Right ventricle myocardium inferior (tissue), 1 donor: Measurements from ENCODE around the gene INSIG2. TPM values are rescaled to one million over a fixed set of nuclear protein-coding genes. Genes with fewer than 3 reads are reported as not detected.
"Not testable (repeated sequence)": the region's sequence is repeated elsewhere in the genome, so short reads cannot be mapped to it uniquely, and the experiment has no call there.

ENCODE experiments used
- ATAC-seq: fragments of 200-7000 bp; cut with Tn5 transposase; one replicate; pipeline ENCODE4 v1.9.1; 2020; ENCODE audit warnings: mild to moderate bottlenecking, moderate library complexity
- DNase-seq: peaks from one replicate; pipeline ENCODE4 v3.0.0; 2021; ENCODE audit errors: missing footprints
- intact Hi-C: fragments of 100-400 bp; cut with DNase I; formaldehyde crosslinking; loops from one replicate; pipeline ENCODE4 v1.11.0; 2022
- total RNA-seq: library from RNA; stranded (reverse); fragmentation: NEBNext Ultra II Directional; extraction: Animal tissue kit (Norgen Biotek cat#: 25700); gene quantifications from one replicate; pipeline ENCODE4 v1.2.1, GENCODE V29; 2021
- donor health status: DM: no; HTN: yes; CAD: no; lungs with severe emphysema.

The INSIG2 gene
- total RNA-seq, 1 donor from 2014 or later, result 13.0 TPM

GRCh38 chr2:118091631-118092030, 3.4 kb downstream of the INSIG2 start:
- no peak for ATAC-seq
- no peak for DNase-seq
- intact Hi-C loops, result no loop called here

- intact Hi-C loops, ATAC-seq, DNase-seq: not testable (repeated sequence)
Observed at GRCh38 chr2:118094102-118094501, 5.8 kb downstream of the INSIG2 start.

DNA sequence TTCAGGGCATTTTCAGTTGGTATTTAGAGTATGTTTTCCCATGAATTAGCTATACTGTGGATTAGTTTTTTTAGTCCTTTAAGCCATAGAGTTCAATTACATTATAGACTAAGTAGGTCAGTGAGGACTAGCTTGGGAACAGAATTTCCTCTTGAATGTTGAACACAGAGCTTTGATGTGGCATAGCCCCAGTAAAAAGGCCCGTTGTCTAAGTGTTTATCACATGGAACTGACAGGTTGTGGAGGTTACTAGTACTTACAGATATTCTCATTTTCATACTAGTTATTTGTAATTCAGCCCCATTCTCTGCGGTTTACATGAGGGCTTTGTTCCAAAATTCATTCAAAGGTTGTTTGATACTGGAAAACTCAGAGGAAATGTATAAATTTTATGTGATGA, 6.2 kb downstream of the INSIG2 start:
- ATAC-seq, result no peak
- intact Hi-C loops, result no loop called here
- DNase-seq, result no peak

GRCh38 chr2:118095610-118096009, 7.3 kb downstream of the INSIG2 start:
- ATAC-seq, result no peak
- no peak for DNase-seq
- intact Hi-C loops, result no loop called here

DNA sequence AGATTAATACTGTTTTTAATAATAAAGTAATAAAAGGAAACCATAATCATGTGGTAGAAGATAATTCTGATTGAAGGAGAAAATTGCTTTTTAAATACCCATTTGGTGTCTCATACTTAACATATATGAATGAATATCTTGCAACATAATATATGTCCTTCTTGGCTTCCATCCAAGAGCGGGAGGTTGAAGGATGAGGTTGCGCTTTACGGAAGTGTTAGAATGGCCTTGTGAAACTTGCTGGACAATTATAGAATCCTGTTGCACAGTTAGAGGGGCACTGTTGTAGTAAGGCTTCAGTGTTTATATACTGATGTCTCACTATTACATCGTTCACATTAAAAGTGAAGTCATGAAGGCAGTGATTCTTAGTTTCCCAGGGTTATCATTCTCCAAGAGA, 9.4 kb downstream of the INSIG2 start:
- ATAC-seq, result no peak

GRCh38 chr2:118098307-118099030, 10.2 kb downstream of the INSIG2 start:
- no peak for ATAC-seq
- DNase-seq, result no peak
- intact Hi-C loops, result no loop called here

More for the DNA sequence above, 9.4 kb downstream of the INSIG2 start:
- intact Hi-C loops, result no loop called here
- DNase-seq, result no peak

DNA sequence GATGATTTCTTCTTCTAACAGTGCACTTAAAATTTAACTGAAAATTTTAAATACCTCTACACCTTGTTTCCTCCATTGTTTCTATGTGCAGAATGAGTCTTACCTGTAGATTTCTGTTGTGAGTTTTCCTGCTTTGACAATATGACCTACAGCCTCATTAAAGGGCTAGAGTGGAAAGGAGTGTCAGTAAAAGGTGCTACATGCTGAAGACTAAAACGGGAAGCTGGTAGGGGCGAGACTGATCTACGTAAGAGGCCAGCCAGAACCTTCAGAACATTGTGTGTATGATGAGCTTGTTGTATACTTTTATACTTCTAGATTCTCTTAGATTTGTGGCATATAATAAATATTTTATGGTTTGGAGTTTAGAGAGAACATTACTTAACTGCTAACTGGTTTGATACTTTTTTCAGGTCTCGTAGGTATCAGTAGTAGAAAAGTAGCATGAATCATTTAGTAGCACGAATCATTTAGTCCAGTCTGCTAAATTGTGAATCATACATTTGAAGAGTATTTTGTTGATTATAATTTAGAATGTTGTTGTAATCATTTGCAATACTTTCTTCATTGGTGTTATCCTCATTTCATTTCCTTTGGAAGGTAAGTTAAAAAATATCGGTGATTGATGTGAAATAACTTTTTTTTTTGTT, 14.3 kb downstream of the INSIG2 start:
- ATAC-seq (no peak), DNase-seq (no peak)
- intact Hi-C loops, result no loop called here

DNA sequence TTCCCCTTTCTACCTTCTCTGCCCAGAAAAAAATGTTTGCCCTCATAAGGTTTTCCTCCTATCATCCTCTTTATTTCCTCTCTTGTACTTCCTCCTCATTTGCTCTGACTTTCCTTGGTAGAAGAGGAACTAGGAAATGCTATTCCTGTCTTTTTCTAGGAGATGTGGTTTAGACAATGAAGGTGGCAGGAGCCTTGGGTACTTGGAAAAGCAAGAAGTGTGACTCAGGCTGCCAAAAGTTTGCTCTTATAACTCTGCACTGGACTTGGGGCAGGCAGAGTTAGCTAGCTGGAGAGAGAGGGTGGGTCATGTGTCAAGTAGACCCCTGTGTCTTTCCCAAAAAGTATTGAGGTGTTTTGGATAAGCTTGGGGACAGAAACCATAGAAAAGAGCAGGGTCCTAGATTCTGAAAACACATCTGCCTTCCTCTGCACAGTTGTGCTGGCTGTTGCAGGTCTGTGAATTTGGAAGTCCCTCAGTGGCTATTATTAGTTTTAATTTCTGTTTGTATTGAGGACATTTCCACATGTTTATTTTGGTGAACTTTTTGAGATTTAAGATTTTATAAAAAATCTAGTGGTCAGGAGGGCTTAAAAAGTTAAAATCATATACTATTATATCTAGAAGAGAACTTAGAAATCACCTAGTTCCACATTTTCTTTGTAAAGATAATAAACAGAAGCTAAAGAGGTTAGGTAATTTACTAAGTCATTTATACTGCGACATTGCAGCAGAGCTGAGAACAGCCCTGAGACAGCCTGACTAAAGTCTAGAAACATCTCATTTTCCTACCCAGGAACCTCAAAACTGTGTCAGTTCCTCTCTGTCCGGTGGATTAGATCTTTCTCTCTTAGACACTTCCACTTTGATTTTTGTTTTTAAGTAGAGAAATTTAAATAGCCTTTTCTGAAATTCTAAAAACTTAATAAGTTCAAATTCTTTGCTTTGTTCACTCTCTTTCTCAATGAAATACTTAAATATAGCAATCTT, 16.0 kb downstream of the INSIG2 start:
- intact Hi-C loops, result no loop called here
- no peak for ATAC-seq

DNA sequence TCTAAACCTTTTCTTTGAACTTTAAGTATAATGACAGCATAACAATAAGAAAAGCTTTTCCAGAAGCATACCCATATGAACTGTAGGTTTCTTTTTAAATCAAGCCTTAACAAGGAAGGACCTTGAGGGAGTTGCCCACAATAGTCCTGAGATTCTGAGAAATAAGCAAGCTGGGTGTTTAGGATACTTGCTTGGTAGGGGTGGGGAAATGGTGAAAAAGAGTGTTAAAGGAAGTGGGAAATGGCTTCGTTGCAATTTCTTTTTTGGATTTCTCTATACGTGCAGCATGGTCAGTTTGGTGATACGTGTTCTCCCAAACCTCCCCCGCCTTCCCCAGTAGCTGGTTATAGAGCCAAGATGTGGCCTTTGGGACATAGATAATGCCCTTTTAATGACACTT, 17.2 kb downstream of the INSIG2 start:
- intact Hi-C loops, result no loop called here
- DNase-seq (no peak), ATAC-seq (no peak)

More for the DNA sequence above, 16.0 kb downstream of the INSIG2 start:
- no peak for DNase-seq

DNA sequence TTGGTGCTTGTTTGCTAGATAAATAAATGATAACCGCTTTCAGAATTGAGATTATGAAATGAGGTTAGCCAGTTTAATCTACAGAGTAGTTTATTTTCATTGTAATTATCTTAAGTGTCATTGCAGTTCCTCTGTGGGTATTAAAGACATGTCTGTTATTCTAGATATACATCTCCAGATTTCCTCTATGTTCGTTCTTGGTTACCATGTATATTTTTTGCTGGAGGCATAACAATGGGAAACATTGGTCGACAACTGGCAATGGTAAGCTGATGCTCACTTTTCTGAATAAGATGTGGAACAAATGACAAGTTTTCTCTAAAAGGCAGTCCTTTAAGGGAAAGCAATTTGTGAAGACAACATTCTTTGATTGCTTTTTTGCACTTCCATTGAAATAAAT, 18.7 kb downstream of the INSIG2 start:
- no peak for ATAC-seq
- intact Hi-C loops, result no loop called here
- no peak for DNase-seq

DNA sequence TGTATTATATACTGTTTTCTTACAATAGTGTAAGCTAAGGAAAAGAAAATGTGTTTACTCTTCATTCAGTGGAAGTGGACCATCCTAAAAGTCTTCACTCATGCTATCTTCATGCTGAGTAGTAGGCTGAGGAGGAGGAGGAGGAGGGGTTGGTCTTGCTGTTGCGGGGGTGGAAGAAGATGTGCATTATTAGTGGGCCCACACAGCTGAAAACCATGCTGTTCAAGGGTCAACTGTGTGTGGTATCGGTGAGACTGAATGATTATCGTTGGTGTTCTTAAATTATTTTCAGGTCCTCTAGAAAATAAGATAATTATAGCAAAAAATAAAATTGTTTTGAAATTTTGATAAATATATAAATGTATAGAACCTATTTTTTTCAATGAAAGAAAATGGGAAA, 22.0 kb downstream of the INSIG2 start:
- DNase-seq, result no peak
- intact Hi-C loops, result no loop called here
- ATAC-seq, result no peak

DNA sequence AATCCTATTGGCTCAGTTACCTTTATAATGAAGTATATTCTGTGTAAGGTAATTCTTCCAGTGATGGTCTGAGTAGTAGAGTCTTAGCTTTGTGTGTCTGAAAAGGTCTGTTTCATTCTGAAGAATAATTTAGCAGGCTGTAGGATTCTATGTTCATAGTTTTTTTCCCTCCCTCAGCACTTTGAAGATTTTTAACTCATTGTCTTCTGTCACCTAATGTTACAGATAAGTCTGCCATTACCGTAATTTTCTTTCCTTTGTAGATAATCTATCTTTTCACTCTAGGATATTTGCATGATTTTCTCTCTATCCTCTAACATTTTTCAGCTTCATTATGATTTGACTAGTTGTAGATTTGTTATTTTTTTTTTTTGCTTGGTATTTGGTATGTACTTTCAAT, 22.7 kb downstream of the INSIG2 start:
- ATAC-seq, result no peak
- intact Hi-C loops, result no loop called here
- DNase-seq, result no peak

- ATAC-seq (no peak), DNase-seq (no peak)
- intact Hi-C loops, result no loop called here
Observed at GRCh38 chr2:118112771-118113334, 24.6 kb downstream of the INSIG2 start.

DNA sequence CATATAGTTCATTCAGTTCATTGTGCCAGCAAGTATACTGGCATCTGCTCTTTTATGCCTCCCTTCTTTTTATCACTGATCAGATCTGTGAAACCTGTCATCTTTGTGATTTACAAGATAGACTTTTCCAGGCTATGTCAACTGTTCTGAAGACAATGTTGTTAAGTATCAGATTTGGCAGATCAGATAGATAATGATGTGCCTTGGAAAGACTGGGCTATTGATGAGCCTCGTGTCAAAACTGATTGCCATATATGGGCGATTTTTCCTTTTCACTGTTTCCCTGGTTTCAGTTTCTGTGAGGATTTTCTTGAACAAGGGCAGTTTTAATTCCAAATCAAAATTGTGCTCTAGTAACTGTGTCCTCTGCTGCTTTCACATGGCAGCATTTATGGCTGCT, 26.6 kb downstream of the INSIG2 start:
- intact Hi-C loops, result no loop called here

DNA sequence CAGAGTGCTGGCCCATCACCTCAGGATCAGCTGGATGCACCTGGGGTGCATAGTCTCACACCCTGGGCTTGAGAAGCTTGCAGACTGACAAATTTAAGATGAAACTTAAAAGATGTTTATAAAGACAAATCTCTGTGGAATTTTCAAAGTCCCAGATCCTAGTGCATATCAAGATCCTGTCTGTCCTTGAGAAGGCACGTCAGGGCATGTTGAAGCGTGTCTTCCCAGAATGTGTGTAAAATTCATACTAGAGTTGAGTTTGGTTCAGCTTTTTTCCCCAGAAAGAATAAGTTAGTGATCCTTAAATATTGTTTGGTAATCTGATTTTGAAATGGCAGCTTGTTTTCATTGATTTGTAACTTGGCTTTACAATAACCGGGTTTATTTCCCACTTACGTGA, 27.5 kb downstream of the INSIG2 start:
- ATAC-seq, result no peak
- intact Hi-C loops, result no loop called here
- no peak for DNase-seq

More for the DNA sequence above, 26.6 kb downstream of the INSIG2 start:
- DNase-seq, result no peak
- ATAC-seq, result no peak

DNA sequence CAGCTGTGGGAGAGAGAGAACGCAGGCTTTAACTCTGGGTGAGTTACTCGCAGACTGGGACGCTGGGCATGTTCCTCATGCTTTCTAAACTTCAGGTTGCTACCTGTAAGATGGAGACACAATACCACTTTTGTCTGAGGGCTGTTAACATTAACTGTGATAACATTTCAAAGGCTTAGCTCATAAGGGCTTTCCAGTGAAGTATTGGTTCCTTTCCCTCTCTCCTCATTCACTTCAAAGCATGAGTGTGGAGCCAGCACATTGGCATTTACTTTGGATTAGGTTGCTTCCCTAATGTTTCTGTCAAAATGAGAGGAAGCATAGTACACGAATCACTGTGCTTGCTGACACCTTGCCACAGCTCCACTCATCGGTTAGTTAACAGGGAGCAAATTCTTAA, 30.2 kb downstream of the INSIG2 start:
- ATAC-seq, result no peak
- no peak for DNase-seq
- intact Hi-C loops, result no loop called here

- ATAC-seq (no peak), DNase-seq (no peak)
- intact Hi-C loops, result no loop called here
Observed at GRCh38 chr2:118119158-118119727, 31.0 kb downstream of the INSIG2 start.

GRCh38 chr2:118119761-118120400, 31.6 kb downstream of the INSIG2 start:
- ATAC-seq (no peak), DNase-seq (no peak)
- intact Hi-C loops, result no loop called here
